SK-N-MC (cell line): Measurements from ENCODE around the gene TMEM52.

ENCODE experiments used
- EZH2 ChIP-seq: fragments of 200-600 bp; sonication (generic); IDR thresholded peaks from one replicate; pipeline ENCODE4 v1.6.1; 2017; ENCODE audit warnings: antibody characterized with exemption
- POLR2AphosphoS5 ChIP-seq: IDR thresholded peaks from 2 replicates; pipeline ENCODE4 v1.6.1; 2012; ENCODE audit warnings: mild to moderate bottlenecking, low read depth, low read length, borderline replicate concordance

DNA sequence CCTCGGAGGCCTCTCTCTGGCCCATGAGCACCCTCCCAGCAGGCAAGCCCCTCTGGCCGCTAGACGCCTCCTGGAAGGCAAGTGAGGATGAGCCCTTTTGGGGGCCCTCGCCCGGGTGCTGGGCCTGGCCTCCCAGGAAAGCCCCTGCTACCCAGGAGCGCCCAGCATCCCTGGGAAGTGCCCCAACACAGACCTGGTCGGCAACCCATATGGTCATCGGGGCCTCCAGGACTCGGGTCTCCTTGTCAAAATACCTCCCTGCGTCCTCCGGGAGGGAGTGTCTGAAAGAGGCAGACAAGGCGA, 21.0 kb upstream of the TMEM52 start:
- TF ChIP-seq POLR2AphosphoS5 = no peak
- no peak for TF ChIP-seq EZH2
